Calu3 (cell line): ENCODE results near the gene NT5C1A. TPM values are rescaled to one million over a fixed set of nuclear protein-coding genes. Genes with fewer than 3 reads are reported as not detected.

Source experiments
- BruUV-seq: library from RNA; stranded (reverse); fragments of 400-500 nt; replicated peaks from 2 replicates; lab custom pipeline; 2021; lab: Mats Ljungman, UMichigan
- CTCF ChIA-PET: fragments of 300-600 bp; sonication (Branson Sonifier 250); formaldehyde crosslinking; loops from one replicate; lab custom pipeline; 2022; ENCODE audit warnings: antibody characterized with exemption; lab: Charles Lee
- DNase-seq: peaks from one replicate; pipeline ENCODE4 v3.0.0; 2022
- H3K27ac Mint-ChIP-seq: one replicate; pipeline ENCODE4 v1.8.0; 2022; ENCODE audit warnings: mixed read lengths; ENCODE audit not compliant: unreplicated experiment
- H3K27me3 Mint-ChIP-seq: one replicate; pipeline ENCODE4 v1.8.0; 2022; ENCODE audit warnings: mixed read lengths; ENCODE audit not compliant: unreplicated experiment
- H3K36me3 Mint-ChIP-seq: one replicate; pipeline ENCODE4 v1.8.0; 2022; ENCODE audit warnings: mild to moderate bottlenecking, moderate library complexity, mixed read lengths; ENCODE audit not compliant: insufficient read depth, unreplicated experiment
- H3K4me1 Mint-ChIP-seq: one replicate; pipeline ENCODE4 v1.8.0; 2022; ENCODE audit warnings: mild to moderate bottlenecking, low read depth, mixed read lengths; ENCODE audit not compliant: unreplicated experiment
- H3K4me3 Mint-ChIP-seq: one replicate; pipeline ENCODE4 v1.8.0; 2022; ENCODE audit warnings: mild to moderate bottlenecking, low read depth, moderate library complexity, mixed read lengths; ENCODE audit not compliant: unreplicated experiment
- H3K9me3 Mint-ChIP-seq: one replicate; pipeline ENCODE4 v1.8.0; 2022; ENCODE audit warnings: low read depth, mixed read lengths; ENCODE audit not compliant: unreplicated experiment
- CTCF ChIP-seq: fragments of 200-600 bp; IDR thresholded peaks from one replicate; pipeline ENCODE4 v1.8.0; 2022; ENCODE audit warnings: antibody characterized with exemption; ENCODE audit not compliant: unreplicated experiment
- intact Hi-C: fragments of 100-400 bp; cut with micrococcal nuclease; formaldehyde crosslinking; loops from one replicate; pipeline ENCODE4 v1.10.0; 2022; ENCODE audit not compliant: unreplicated experiment
- total RNA-seq: library from RNA; stranded (reverse); gene quantifications from 2 replicates; pipeline ENCODE4 v1.2.3, GENCODE V29; 2022

The NT5C1A gene
- total RNA-seq, 1 experiment from 2014 or later = not detected

- Mint-ChIP-seq H3K4me3 (no peak overlapping the region), H3K4me1 (no peaks in the 10 kb centered on the region), H3K27ac (no peak overlapping the region), H3K27me3 (peaks cover 85% of the 10 kb centered on the region), H3K9me3 (no peaks in the 10 kb centered on the region), H3K36me3 (no peaks in the 10 kb centered on the region)
- CTCF ChIA-PET = interaction anchor here (1.0 kb wide), 1 partner anchor 10 kb away, joined by 4 read pairs; no protein-coding TSS in a partner anchor
- no peak for DNase-seq
- BruUV-seq = no TSS peak
- intact Hi-C loops = no loop called here
- no peak for TF ChIP-seq CTCF
These were observed 3.8 kb downstream of the NT5C1A start for GRCh38 chr1:39668111-39668510.

- CTCF ChIA-PET = interaction anchor here (0.6 to 0.7 kb wide), 2 partner anchors 159 to 416 kb away, joined by 3 to 5 read pairs; no protein-coding TSS in a partner anchor
- Mint-ChIP-seq H3K9me3 (no peaks in the 10 kb centered on the region), H3K27me3 (peaks cover 87% of the 10 kb centered on the region), H3K4me3 (no peak overlapping the region), H3K36me3 (no peaks in the 10 kb centered on the region), H3K4me1 (no peaks in the 10 kb centered on the region), H3K27ac (no peak overlapping the region)
- TF ChIP-seq CTCF = no peak
- intact Hi-C loops = no loop called here
- BruUV-seq = no TSS peak
- DNase-seq = no peak
These were observed 5.1 kb downstream of the NT5C1A start for GRCh38 chr1:39666772-39667171.

- BruUV-seq = no TSS peak
- peaks cover 90% of the 10 kb centered on the region for H3K27me3 Mint-ChIP-seq
- no peaks in the 10 kb centered on the region for H3K9me3 Mint-ChIP-seq
- DNase-seq = no peak
- no peak overlapping the region for H3K4me3 Mint-ChIP-seq
- intact Hi-C loops = no loop called here
- TF ChIP-seq CTCF = no peak
- CTCF ChIA-PET = no interaction called here
- no peaks in the 10 kb centered on the region for H3K4me1 Mint-ChIP-seq
- H3K36me3 Mint-ChIP-seq = no peaks in the 10 kb centered on the region
- no peak overlapping the region for H3K27ac Mint-ChIP-seq
These were observed 8.3 kb downstream of the NT5C1A start for GRCh38 chr1:39663559-39663958.

- H3K4me1 Mint-ChIP-seq = no peaks in the 10 kb centered on the region
- H3K27me3 Mint-ChIP-seq = peaks cover 90% of the 10 kb centered on the region
- no peak overlapping the region for H3K27ac Mint-ChIP-seq
- CTCF ChIA-PET = no interaction called here
- BruUV-seq = no TSS peak
- no peaks in the 10 kb centered on the region for H3K36me3 Mint-ChIP-seq
- H3K9me3 Mint-ChIP-seq = no peaks in the 10 kb centered on the region
- intact Hi-C loops = no loop called here
- no peak for DNase-seq
- no peak for TF ChIP-seq CTCF
- no peak overlapping the region for H3K4me3 Mint-ChIP-seq
These were observed 9.0 kb downstream of the NT5C1A start for GRCh38 chr1:39662861-39663260.
